ENCODE results near the gene COPS4.
"Not testable (repeated sequence)": the region's sequence is repeated elsewhere in the genome, so short reads cannot be mapped to it uniquely, and the experiment has no call there.

COPS4 gene

GRCh38 chr4:83010522-83011318, 24.3 kb upstream of the COPS4 start, which contains the start of gene LIN54:
LIN54 (minus strand) TSS chr4:83010823; CDS start chr4:82984844, 25,979 bp downstream.
- Histone ChIP-seq H3K9ac (ENCODE audit: low read length) (peak within 1 kb of the TSS; percentile 77), H3K36me3 (ENCODE audit: insufficient read depth, low read length) (no peaks in the 10 kb centered on the region), H3K27ac (ENCODE audit: low read depth, low read length) (peak within 1 kb of the TSS; percentile 90), H3K27me3 (ENCODE audit: control insufficient read depth in 1 of 2, insufficient read depth in 2 of 2, low read length in 2 of 2) (no peaks in the 10 kb centered on the region), H3K4me3 (ENCODE audit: low read depth in 1 of 2, low read length in 2 of 2) (peak within 1 kb of the TSS; percentile 87 to 92), H3K4me1 (ENCODE audit: insufficient read depth, low read length) (peaks cover 25% of the 10 kb centered on the region), H3K9me3 (ENCODE audit: low read length) (no peaks in the 10 kb centered on the region)

DNA sequence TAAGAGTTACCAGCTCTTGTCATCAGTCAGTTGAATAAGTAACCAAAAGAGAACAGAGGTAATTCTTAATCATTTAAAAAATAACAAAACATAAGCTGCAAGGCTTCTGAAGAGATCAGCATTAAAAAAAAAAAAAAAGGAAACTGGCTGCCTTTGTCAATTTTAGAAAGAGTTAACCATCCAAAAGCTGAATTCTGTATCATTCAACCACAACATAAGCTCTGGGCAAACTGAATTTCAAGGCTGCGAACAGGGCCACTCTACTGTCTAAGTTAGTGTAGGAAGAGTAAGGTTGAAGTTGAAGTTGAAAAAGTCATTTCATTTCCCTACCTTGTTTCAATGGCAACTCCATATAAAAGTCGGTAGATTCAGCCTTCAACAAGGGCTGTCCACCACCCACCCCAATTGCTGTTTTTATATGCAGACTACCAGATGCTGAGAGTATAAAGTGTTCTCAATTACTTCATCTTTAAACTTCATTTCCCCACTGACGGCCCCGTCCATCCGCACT, 23.2 kb upstream of the COPS4 start:
- no peaks in the 10 kb centered on the region for H3K27me3 ChIP-seq (ENCODE audit: control insufficient read depth in 1 of 2, insufficient read depth in 2 of 2, low read length in 2 of 2)
- H3K4me1 ChIP-seq (ENCODE audit: insufficient read depth, low read length), result peaks cover 25% of the 10 kb centered on the region
- H3K4me3 ChIP-seq (ENCODE audit: low read depth in 1 of 2, low read length in 2 of 2), result peak overlapping the region; percentile 50 to 53
- H3K9me3 ChIP-seq (ENCODE audit: low read length), result no peaks in the 10 kb centered on the region
- peak overlapping the region; percentile 65 for H3K27ac ChIP-seq (ENCODE audit: low read depth, low read length)
- no peaks in the 10 kb centered on the region for H3K36me3 ChIP-seq (ENCODE audit: insufficient read depth, low read length)
- no peak overlapping the region for H3K9ac ChIP-seq (ENCODE audit: low read length)

- H3K9me3 ChIP-seq (ENCODE audit: low read length), result no peaks in the 10 kb centered on the region
- H3K9ac ChIP-seq (ENCODE audit: low read length), result peak overlapping the region; percentile 21
- H3K27me3 ChIP-seq (ENCODE audit: control insufficient read depth in 1 of 2, insufficient read depth in 2 of 2, low read length in 2 of 2), result no peaks in the 10 kb centered on the region
- H3K36me3 ChIP-seq (ENCODE audit: insufficient read depth, low read length), result no peaks in the 10 kb centered on the region
- peak overlapping the region; percentile 50 to 53 for H3K4me3 ChIP-seq (ENCODE audit: low read depth in 1 of 2, low read length in 2 of 2)
- peak overlapping the region; percentile 65 for H3K27ac ChIP-seq (ENCODE audit: low read depth, low read length)
- peaks cover 25% of the 10 kb centered on the region for H3K4me1 ChIP-seq (ENCODE audit: insufficient read depth, low read length)
These were observed 22.7 kb upstream of the COPS4 start for GRCh38 chr4:83012200-83012686.

DNA sequence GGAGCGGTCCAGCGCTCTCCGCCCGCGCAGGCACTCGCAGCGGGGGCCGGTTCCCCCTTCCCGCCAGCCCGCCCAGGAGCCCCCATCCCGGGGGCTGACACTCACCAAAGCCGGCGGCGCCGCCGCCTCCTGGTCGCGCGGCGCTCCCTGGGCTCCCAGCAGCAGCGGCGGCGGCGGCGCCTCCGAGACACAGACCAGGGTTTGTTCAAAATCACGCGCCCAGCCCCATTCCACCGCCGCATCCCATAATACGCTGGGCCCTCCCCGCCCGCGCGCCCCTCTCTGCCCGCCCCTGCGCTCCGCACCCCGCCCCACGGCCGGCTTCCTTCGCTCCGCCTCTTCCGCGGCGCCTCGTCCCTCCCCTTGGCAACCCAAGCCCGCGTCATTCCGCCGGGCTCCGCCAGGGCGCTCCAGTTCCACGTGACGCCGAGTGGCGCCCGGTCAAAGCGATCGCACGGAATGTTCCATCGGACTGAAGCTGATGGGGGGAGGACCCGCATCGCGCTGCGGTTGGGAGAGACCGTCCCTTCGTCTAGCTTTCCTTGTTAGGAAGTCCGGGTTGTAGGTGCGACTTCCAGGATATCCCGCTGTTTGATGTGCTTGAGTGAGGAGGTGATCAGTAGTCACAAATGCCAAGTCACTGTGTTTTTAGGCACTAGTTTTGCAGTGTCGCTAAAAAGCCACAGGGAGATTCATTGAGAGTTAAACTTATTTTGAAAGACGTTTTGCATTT, 22.1 kb upstream of the COPS4 start:
- Histone ChIP-seq H3K9ac (ENCODE audit: low read length) (peak overlapping the region; percentile 55), H3K4me3 (ENCODE audit: low read depth in 1 of 2, low read length in 2 of 2) (peak overlapping the region; percentile 73 to 76), H3K4me1 (ENCODE audit: insufficient read depth, low read length) (peaks cover 25% of the 10 kb centered on the region), H3K36me3 (ENCODE audit: insufficient read depth, low read length) (no peaks in the 10 kb centered on the region), H3K27ac (ENCODE audit: low read depth, low read length) (peak overlapping the region; percentile 65), H3K27me3 (ENCODE audit: control insufficient read depth in 1 of 2, insufficient read depth in 2 of 2, low read length in 2 of 2) (no peaks in the 10 kb centered on the region), H3K9me3 (ENCODE audit: low read length) (no peaks in the 10 kb centered on the region)

DNA sequence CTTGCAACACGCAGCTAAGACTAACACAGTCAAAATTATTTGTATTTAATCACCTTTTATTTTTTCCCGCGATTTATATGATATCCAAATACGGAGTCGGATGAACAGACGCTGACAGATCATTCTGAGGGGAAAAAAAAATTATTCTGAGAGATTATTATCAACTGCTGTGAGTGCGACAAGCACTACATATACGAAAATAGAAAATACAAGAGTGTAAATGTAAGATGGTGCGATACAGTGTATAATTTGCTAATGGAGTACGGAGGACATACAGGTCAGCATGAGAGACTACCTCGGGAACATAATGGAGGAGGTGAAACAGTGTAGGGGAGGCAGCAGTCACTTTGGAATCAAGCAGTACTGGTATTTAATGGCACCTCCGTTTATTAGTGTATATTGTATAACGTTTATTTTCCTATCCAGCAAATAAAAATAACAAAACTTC, 21.5 kb upstream of the COPS4 start:
- Histone ChIP-seq H3K9ac (ENCODE audit: low read length) (peak overlapping the region; percentile 55), H3K4me3 (ENCODE audit: low read depth in 1 of 2, low read length in 2 of 2) (peak overlapping the region; percentile 73 to 76), H3K4me1 (ENCODE audit: insufficient read depth, low read length) (peaks cover 25% of the 10 kb centered on the region), H3K27me3 (ENCODE audit: control insufficient read depth in 1 of 2, insufficient read depth in 2 of 2, low read length in 2 of 2) (no peaks in the 10 kb centered on the region), H3K36me3 (ENCODE audit: insufficient read depth, low read length) (no peaks in the 10 kb centered on the region), H3K27ac (ENCODE audit: low read depth, low read length) (peak overlapping the region; percentile 55), H3K9me3 (ENCODE audit: low read length) (no peaks in the 10 kb centered on the region)

DNA sequence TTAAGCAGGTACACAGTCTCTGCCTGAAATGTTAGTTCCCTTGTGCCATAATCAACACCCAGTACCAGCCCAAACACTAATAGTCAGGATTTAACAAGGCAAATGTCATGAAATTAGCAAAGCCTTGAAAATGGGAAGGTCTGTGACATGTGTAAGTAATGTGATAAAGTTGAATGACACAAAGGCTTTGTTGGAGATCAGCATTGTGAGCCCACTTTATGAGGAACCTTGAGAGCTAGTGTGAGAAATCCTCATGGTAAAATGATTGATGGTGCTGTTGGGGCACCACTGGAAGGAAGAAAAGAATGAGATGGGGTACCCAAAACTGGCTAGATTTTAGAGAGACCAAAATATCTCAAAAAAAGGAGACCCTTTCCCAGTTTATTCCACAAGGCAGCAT, 21.1 kb upstream of the COPS4 start:
- Histone ChIP-seq H3K9ac (ENCODE audit: low read length) (peak overlapping the region; percentile 55), H3K27me3 (ENCODE audit: control insufficient read depth in 1 of 2, insufficient read depth in 2 of 2, low read length in 2 of 2) (no peaks in the 10 kb centered on the region), H3K36me3 (ENCODE audit: insufficient read depth, low read length) (no peaks in the 10 kb centered on the region), H3K4me1 (ENCODE audit: insufficient read depth, low read length) (peaks cover 25% of the 10 kb centered on the region), H3K27ac (ENCODE audit: low read depth, low read length) (peak overlapping the region; percentile 55), H3K9me3 (ENCODE audit: low read length) (no peaks in the 10 kb centered on the region), H3K4me3 (ENCODE audit: low read depth in 1 of 2, low read length in 2 of 2) (peak overlapping the region in 1 of 2 donors; percentile 73)

- Histone ChIP-seq H3K4me1 (ENCODE audit: insufficient read depth, low read length) (no peaks in the 10 kb centered on the region), H3K9ac (ENCODE audit: low read length) (no peak overlapping the region), H3K27ac (ENCODE audit: low read depth, low read length) (no peak overlapping the region), H3K27me3 (ENCODE audit: control insufficient read depth in 1 of 2, insufficient read depth in 2 of 2, low read length in 2 of 2) (no peaks in the 10 kb centered on the region), H3K36me3 (ENCODE audit: insufficient read depth, low read length) (no peaks in the 10 kb centered on the region), H3K9me3 (ENCODE audit: low read length) (no peaks in the 10 kb centered on the region), H3K4me3 (ENCODE audit: low read depth in 1 of 2, low read length in 2 of 2) (no peak overlapping the region)
These were observed 15.0 kb upstream of the COPS4 start for GRCh38 chr4:83019794-83020494.

GRCh38 chr4:83022724-83023450, 12.1 kb upstream of the COPS4 start:
- Histone ChIP-seq H3K27ac (ENCODE audit: low read depth, low read length) (no peak overlapping the region), H3K27me3 (ENCODE audit: control insufficient read depth in 1 of 2, insufficient read depth in 2 of 2, low read length in 2 of 2) (no peaks in the 10 kb centered on the region), H3K4me1 (ENCODE audit: insufficient read depth, low read length) (no peaks in the 10 kb centered on the region), H3K4me3 (ENCODE audit: low read depth in 1 of 2, low read length in 2 of 2) (no peak overlapping the region), H3K36me3 (ENCODE audit: insufficient read depth, low read length) (no peaks in the 10 kb centered on the region), H3K9me3 (ENCODE audit: low read length) (no peaks in the 10 kb centered on the region), H3K9ac (ENCODE audit: low read length) (no peak overlapping the region)

DNA sequence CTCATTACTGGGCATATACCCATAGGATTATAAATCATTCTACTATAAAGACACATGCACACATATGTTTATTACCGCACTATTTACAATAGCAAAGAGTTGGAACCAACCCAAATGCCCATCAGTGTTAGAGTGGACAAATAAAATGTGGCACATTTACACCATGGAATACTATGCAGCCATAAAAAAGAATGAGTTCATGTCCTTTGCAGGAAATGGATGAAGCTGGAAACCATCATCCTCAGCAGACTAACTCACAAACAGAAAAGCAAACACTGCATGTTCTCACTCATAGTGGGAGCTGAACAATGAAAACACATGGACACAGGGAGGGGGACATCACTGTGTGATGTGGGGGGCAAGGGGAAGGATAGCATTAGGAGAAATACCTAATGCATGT, 11.4 kb upstream of the COPS4 start:
- not testable (repeated sequence) for H3K9ac ChIP-seq (ENCODE audit: low read length); H3K27ac ChIP-seq (ENCODE audit: low read depth, low read length); H3K9me3 ChIP-seq (ENCODE audit: low read length); H3K36me3 ChIP-seq (ENCODE audit: insufficient read depth, low read length); H3K27me3 ChIP-seq (ENCODE audit: control insufficient read depth in 1 of 2, insufficient read depth in 2 of 2, low read length in 2 of 2); H3K4me1 ChIP-seq (ENCODE audit: insufficient read depth, low read length); H3K4me3 ChIP-seq (ENCODE audit: low read depth in 1 of 2, low read length in 2 of 2)

- Histone ChIP-seq H3K4me1 (ENCODE audit: insufficient read depth, low read length) (no peaks in the 10 kb centered on the region), H3K4me3 (ENCODE audit: low read depth in 1 of 2, low read length in 2 of 2) (no peak overlapping the region), H3K27me3 (ENCODE audit: control insufficient read depth in 1 of 2, insufficient read depth in 2 of 2, low read length in 2 of 2) (no peaks in the 10 kb centered on the region), H3K27ac (ENCODE audit: low read depth, low read length) (no peak overlapping the region), H3K9ac (ENCODE audit: low read length) (no peak overlapping the region), H3K36me3 (ENCODE audit: insufficient read depth, low read length) (no peaks in the 10 kb centered on the region), H3K9me3 (ENCODE audit: low read length) (no peaks in the 10 kb centered on the region)
These were observed 10.8 kb upstream of the COPS4 start for GRCh38 chr4:83024233-83024632.

Measured in muscle layer of colon (tissue), 2 donors.